ENCODE data around the gene UNK.

- TF ChIP-seq POLR2A (IDR thresholded peaks at IDR 0.05), result peak in 2 of 4 donors; percentile 64 to 76
- peak in 5 of 6 experiments; percentile 58 to 93 (median 67) for TF ChIP-seq CTCF (IDR thresholded peaks at IDR 0.05)
- peak in 1 of 4 donors; percentile 38 for TF ChIP-seq EP300 (IDR thresholded peaks at IDR 0.05)
Measured at GRCh38 chr17:75764711-75765421, 19.7 kb upstream of the UNK start, which contains the start of gene GALK1.

Data from upper lobe of left lung (tissue), 4 donors.